NCI-H1694 treated with DMSO at 0.1 percent for 48 hours (cell line): ENCODE data around the gene GPC5.
"Not testable (repeated sequence)": the region's sequence is repeated elsewhere in the genome, so short reads cannot be mapped to it uniquely, and the experiment has no call there.

ENCODE experiments used
- DNase-seq: peaks from one replicate; lab custom pipeline; 2025; lab: John Stamatoyannopoulos, UW

GPC5 gene

GRCh38 chr13:92843549-92843948, 1445.1 kb downstream of the GPC5 start:
- peak; percentile 64 for DNase-seq

- DNase-seq, result no peak
Observed at GRCh38 chr13:92849381-92849780, 1451.0 kb downstream of the GPC5 start.

GRCh38 chr13:92864584-92865284, 1466.3 kb downstream of the GPC5 start:
- no peak for DNase-seq

- no peak for DNase-seq
Observed at GRCh38 chr13:92873029-92873428, 1474.6 kb downstream of the GPC5 start.

- DNase-seq, result no peak
Observed at GRCh38 chr13:92886535-92887077, 1488.2 kb downstream of the GPC5 start.

GRCh38 chr13:92894447-92894846, 1496.0 kb downstream of the GPC5 start:
- DNase-seq, result no peak

- DNase-seq, result peak; percentile 51
Observed at GRCh38 chr13:92896842-92897241, 1498.4 kb downstream of the GPC5 start.

GRCh38 chr13:92898946-92899345, 1500.5 kb downstream of the GPC5 start:
- DNase-seq, result not testable (repeated sequence)

- DNase-seq, result no peak
Observed at GRCh38 chr13:92900446-92900845, 1502.0 kb downstream of the GPC5 start.

- DNase-seq, result no peak
Observed at GRCh38 chr13:92901739-92902138, 1503.3 kb downstream of the GPC5 start.

- no peak for DNase-seq
Observed at GRCh38 chr13:92912629-92913028, 1514.2 kb downstream of the GPC5 start.

- no peak for DNase-seq
Observed at GRCh38 chr13:92913840-92914239, 1515.4 kb downstream of the GPC5 start.
